Gastroesophageal sphincter (tissue), 4 donors: Measurements from ENCODE around the gene STARD13. TPM values are rescaled to one million over a fixed set of nuclear protein-coding genes. Genes with fewer than 3 reads are reported as not detected.
A peak's percentile ranks its signal among the peaks of the same experiment; 100 is the strongest.

Experiments used
- ATAC-seq: fragments of 150-250 bp; one replicate; pipeline ENCODE4 v1.9.1; 2016; ENCODE audit warnings: mild to moderate bottlenecking, moderate library complexity
- H3K27ac ChIP-seq, 4 donors: fragments of 200-600 bp; sonication (generic) in 3 of 4; 1 replicate in 3 of 4; 2 replicates in 1 of 4; pipeline ENCODE4 v1.5.1; 2016 to 2019
- H3K27me3 ChIP-seq: fragments of 200-600 bp; sonication (generic); one replicate; pipeline ENCODE4 v1.5.1; 2019
- H3K36me3 ChIP-seq, 2 donors: fragments of 200-600 bp; sonication (generic); one replicate each; pipeline ENCODE4 v1.5.1; 2019; ENCODE audit warnings: control low read depth in 1 of 2
- H3K4me1 ChIP-seq, 3 donors: fragments of 200-600 bp; sonication (generic); 1 replicate in 2 of 3; 2 replicates in 1 of 3; pipeline ENCODE4 v1.5.1; 2016 to 2019; ENCODE audit warnings: control low read depth in 2 of 3
- H3K4me3 ChIP-seq, 2 donors: fragments of 200-600 bp; sonication (generic); one replicate each; pipeline ENCODE4 v1.5.1; 2019; ENCODE audit warnings: mild to moderate bottlenecking in 1 of 2, moderate library complexity in 1 of 2
- H3K9me3 ChIP-seq, 3 donors: fragments of 200-600 bp; sonication (generic); one replicate each; pipeline ENCODE4 v1.5.1; 2017 to 2019; ENCODE audit warnings: control low read depth in 2 of 3
- CTCF ChIP-seq, 4 experiments: fragments of 200-600 bp in 2 of 4; fragments of 450-650 bp in 2 of 4; sonication (generic) in 1 of 4; IDR thresholded peaks; one replicate each; pipeline ENCODE4 v1.5.1; 2017 to 2019; ENCODE audit warnings: antibody characterized with exemption in 4 of 4, mild to moderate bottlenecking in 2 of 4, moderate library complexity in 2 of 4
- EP300 ChIP-seq: sonication (generic); formaldehyde crosslinking; IDR thresholded peaks from one replicate; pipeline ENCODE4 v1.6.1; 2017; ENCODE audit warnings: antibody characterized with exemption, mild to moderate bottlenecking
- POLR2A ChIP-seq, 2 donors: fragments of 450-650 bp; IDR thresholded peaks; one replicate each; pipeline ENCODE4 v1.6.1; 2017; ENCODE audit warnings: antibody characterized with exemption in 2 of 2, mild to moderate bottlenecking in 2 of 2, moderate library complexity in 1 of 2
- POLR2AphosphoS5 ChIP-seq: sonication (generic); formaldehyde crosslinking; IDR thresholded peaks from one replicate; pipeline ENCODE4 v1.6.1; 2017; ENCODE audit warnings: antibody characterized with exemption
- WGBS, 2 donors: methylation state at CpG; one replicate each; pipeline ENCODE4 v1.1.5; 2018; ENCODE audit warnings: low coverage in 1 of 2; 5-methylcytosine and 5-hydroxymethylcytosine counted together
- total RNA-seq, 4 donors: library from RNA; depleted of rRNA; stranded (reverse); fragments of >200 nt; gene quantifications; one replicate each; pipeline ENCODE4 v1.1.0, GENCODE V29; 2016

The STARD13 gene
- total RNA-seq, 4 donors from 2014 or later, result 46.2 to 63.3 (median 49.3) TPM

- Histone ChIP-seq H3K4me3 (no peak overlapping the region), H3K4me1 (peaks cover 30 to 100% (median 30%) of the 10 kb centered on the region in 3 donors), H3K27me3 (no peaks in the 10 kb centered on the region), H3K27ac (peak overlapping the region in 3 of 4 donors; percentile 5 to 35 (median 20)), H3K9me3 (no peaks in the 10 kb centered on the region), H3K36me3 (peaks cover 0 to 4% of the 10 kb centered on the region in 2 donors)
- ATAC-seq, result no peak
- TF ChIP-seq POLR2A (IDR thresholded peaks at IDR 0.05) (no peak), EP300 (no peak), POLR2AphosphoS5 (no peak), CTCF (IDR thresholded peaks at IDR 0.05) (no peak)
- 25 to 40% methylated on average over 4 of the region's 4 CpGs for WGBS, 2 donors
These were observed 93.9 kb downstream of the STARD13 start for GRCh38 chr13:33191425-33192210.

GRCh38 chr13:33189470-33189869 lies 96.1 kb downstream of the STARD13 start:
- ATAC-seq, result no peak
- 71 to 83% methylated on average over 6 of the region's 6 CpGs for WGBS, 2 donors
- TF ChIP-seq EP300, result no peak
- no peak for TF ChIP-seq POLR2A (IDR thresholded peaks at IDR 0.05)
- TF ChIP-seq POLR2AphosphoS5, result no peak
- TF ChIP-seq CTCF (IDR thresholded peaks at IDR 0.05), result no peak
- Histone ChIP-seq H3K9me3 (no peaks in the 10 kb centered on the region), H3K4me3 (no peak overlapping the region), H3K36me3 (peaks cover 0 to 4% of the 10 kb centered on the region in 2 donors), H3K4me1 (peaks cover 22 to 100% (median 39%) of the 10 kb centered on the region in 3 donors), H3K27ac (peak overlapping the region; percentile 25 to 61 (median 52)), H3K27me3 (no peaks in the 10 kb centered on the region)

- Histone ChIP-seq H3K27ac (peak overlapping the region; percentile 48 to 70 (median 60)), H3K4me3 (no peak overlapping the region), H3K9me3 (no peaks in the 10 kb centered on the region), H3K4me1 (peaks cover 13 to 100% (median 48%) of the 10 kb centered on the region in 3 donors), H3K36me3 (peaks cover 0 to 4% of the 10 kb centered on the region in 2 donors), H3K27me3 (no peaks in the 10 kb centered on the region)
- ATAC-seq, result no peak
- 33 to 34% methylated on average over 3 to 4 of the region's 4 CpGs for WGBS, 2 donors
- TF ChIP-seq POLR2AphosphoS5 (peak; percentile 41), EP300 (no peak), POLR2A (IDR thresholded peaks at IDR 0.05) (no peak), CTCF (IDR thresholded peaks at IDR 0.05) (no peak)
These were observed 97.3 kb downstream of the STARD13 start for GRCh38 chr13:33188093-33188882.

GRCh38 chr13:33186861-33187291 lies 98.7 kb downstream of the STARD13 start:
- peak; percentile 29 for ATAC-seq
- WGBS, 2 donors, result 45 to 46% methylated on average over 6 of the region's 8 CpGs
- Histone ChIP-seq H3K36me3 (peaks cover 0 to 4% of the 10 kb centered on the region in 2 donors), H3K4me1 (peaks cover 12 to 100% (median 58%) of the 10 kb centered on the region in 3 donors), H3K9me3 (no peaks in the 10 kb centered on the region), H3K27ac (peak overlapping the region in 3 of 4 donors; percentile 48 to 60 (median 56)), H3K4me3 (no peak overlapping the region), H3K27me3 (no peaks in the 10 kb centered on the region)
- TF ChIP-seq POLR2AphosphoS5 (no peak), EP300 (no peak), CTCF (IDR thresholded peaks at IDR 0.05) (no peak), POLR2A (IDR thresholded peaks at IDR 0.05) (no peak)
